GM23338 (cell line): Measurements from ENCODE around the gene CARNS1. TPM values are rescaled to one million over a fixed set of nuclear protein-coding genes. Genes with fewer than 3 reads are reported as not detected.

ENCODE experiments used
- CREB1 ChIP-seq: fragments of 250-450 bp; sonication (Bioruptor Pico); IDR thresholded peaks from 2 replicates; pipeline ENCODE4 v1.5.0; 2020; ENCODE audit warnings: low read depth, mild to moderate bottlenecking, moderate library complexity
- EZH2 ChIP-seq: fragments of 200-600 bp; sonication (generic); IDR thresholded peaks from one replicate; pipeline ENCODE4 v1.8.0; 2017; ENCODE audit warnings: antibody characterized with exemption, mild to moderate bottlenecking, low read depth; ENCODE audit not compliant: unreplicated experiment
- EZH2phosphoT487 ChIP-seq: fragments of 200-600 bp; sonication (generic); IDR thresholded peaks from one replicate; pipeline ENCODE4 v1.8.1; 2018; ENCODE audit warnings: antibody characterized with exemption; ENCODE audit not compliant: unreplicated experiment
- JUNB ChIP-seq: IDR thresholded peaks from one replicate; pipeline ENCODE4 v1.6.1; 2016; ENCODE audit warnings: antibody characterized with exemption; ENCODE audit not compliant: unreplicated experiment
- NANOG ChIP-seq: IDR thresholded peaks from 2 replicates; pipeline ENCODE4 v1.6.1; 2016; ENCODE audit warnings: antibody characterized with exemption, borderline replicate concordance
- STAT1 ChIP-seq: IDR thresholded peaks from one replicate; pipeline ENCODE4 v1.6.1; 2016; ENCODE audit warnings: antibody characterized with exemption; ENCODE audit not compliant: unreplicated experiment
- ZNF114 ChIP-seq: fragments of 250-450 bp; sonication (Bioruptor Pico); IDR thresholded peaks from 2 replicates; pipeline ENCODE4 v1.5.0; 2020; ENCODE audit warnings: mild to moderate bottlenecking, moderate library complexity
- ZNF462 ChIP-seq: fragments of 250-450 bp; sonication (Bioruptor Pico); IDR thresholded peaks from 2 replicates; pipeline ENCODE4 v1.5.0; 2020; ENCODE audit warnings: mild to moderate bottlenecking, moderate library complexity
- polyA plus RNA-seq: library from polyadenylated mRNA; unstranded; fragments of >200 nt; fragmentation: Nextera tagmentation; extraction: Ambion mirVana; gene quantifications from 2 replicates; pipeline ENCODE4 v1.2.1, GENCODE V29; 2016
- total RNA-seq: library from RNA; depleted of rRNA; stranded (reverse); fragments of >200 nt; shearing (Covaris generic); gene quantifications from 2 replicates; pipeline ENCODE4 v1.2.3, GENCODE V29; 2014
- TF ChIP-seq, protein P1 (sequence below): IDR thresholded peaks from 2 replicates; pipeline ENCODE4 v1.6.1; 2016; ENCODE audit warnings: antibody characterized with exemption
- TF ChIP-seq, protein P2 (sequence below), 2 experiments: fragments of 200-600 bp in 1 of 2; sonication (generic) in 1 of 2; conservative IDR thresholded peaks; 2 replicates each; pipeline versions ENCODE4 v1.5.1 to v1.6.1; 2016 to 2017; ENCODE audit warnings: antibody characterized with exemption in 2 of 2, low read depth in 2 of 2, mild to moderate bottlenecking in 2 of 2, moderate library complexity in 1 of 2

The CARNS1 gene
- total and polyA plus RNA-seq, 2 experiments from 2014 or later: 0.52 to 0.76 TPM

DNA sequence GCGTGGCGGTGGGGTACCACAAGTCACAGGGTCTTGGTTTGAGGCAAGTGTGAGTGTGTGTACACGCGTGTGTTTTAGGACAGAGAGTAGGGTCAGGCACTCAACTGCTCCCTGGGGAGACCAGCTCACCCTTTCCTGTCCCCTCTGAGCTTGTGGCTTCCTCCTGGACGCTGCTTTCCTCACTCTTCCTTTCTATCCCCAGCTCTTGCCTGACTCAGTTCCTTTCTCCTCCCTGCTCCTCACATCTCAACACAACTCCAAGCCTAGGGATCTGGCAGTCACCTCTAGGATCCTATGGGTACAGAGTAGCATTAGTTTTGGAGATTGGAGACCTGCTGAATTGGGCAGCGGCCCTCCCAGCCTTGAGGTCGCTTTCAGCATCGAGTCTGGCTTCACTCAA lies 46.2 kb upstream of the CARNS1 start (continued):
- TF ChIP-seq ZNF462 (CRISPR knock-in tag): no peak
- TF ChIP-seq, protein P1, sequence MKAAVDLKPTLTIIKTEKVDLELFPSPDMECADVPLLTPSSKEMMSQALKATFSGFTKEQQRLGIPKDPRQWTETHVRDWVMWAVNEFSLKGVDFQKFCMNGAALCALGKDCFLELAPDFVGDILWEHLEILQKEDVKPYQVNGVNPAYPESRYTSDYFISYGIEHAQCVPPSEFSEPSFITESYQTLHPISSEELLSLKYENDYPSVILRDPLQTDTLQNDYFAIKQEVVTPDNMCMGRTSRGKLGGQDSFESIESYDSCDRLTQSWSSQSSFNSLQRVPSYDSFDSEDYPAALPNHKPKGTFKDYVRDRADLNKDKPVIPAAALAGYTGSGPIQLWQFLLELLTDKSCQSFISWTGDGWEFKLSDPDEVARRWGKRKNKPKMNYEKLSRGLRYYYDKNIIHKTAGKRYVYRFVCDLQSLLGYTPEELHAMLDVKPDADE: no peak
- TF ChIP-seq, protein P2, sequence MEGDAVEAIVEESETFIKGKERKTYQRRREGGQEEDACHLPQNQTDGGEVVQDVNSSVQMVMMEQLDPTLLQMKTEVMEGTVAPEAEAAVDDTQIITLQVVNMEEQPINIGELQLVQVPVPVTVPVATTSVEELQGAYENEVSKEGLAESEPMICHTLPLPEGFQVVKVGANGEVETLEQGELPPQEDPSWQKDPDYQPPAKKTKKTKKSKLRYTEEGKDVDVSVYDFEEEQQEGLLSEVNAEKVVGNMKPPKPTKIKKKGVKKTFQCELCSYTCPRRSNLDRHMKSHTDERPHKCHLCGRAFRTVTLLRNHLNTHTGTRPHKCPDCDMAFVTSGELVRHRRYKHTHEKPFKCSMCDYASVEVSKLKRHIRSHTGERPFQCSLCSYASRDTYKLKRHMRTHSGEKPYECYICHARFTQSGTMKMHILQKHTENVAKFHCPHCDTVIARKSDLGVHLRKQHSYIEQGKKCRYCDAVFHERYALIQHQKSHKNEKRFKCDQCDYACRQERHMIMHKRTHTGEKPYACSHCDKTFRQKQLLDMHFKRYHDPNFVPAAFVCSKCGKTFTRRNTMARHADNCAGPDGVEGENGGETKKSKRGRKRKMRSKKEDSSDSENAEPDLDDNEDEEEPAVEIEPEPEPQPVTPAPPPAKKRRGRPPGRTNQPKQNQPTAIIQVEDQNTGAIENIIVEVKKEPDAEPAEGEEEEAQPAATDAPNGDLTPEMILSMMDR (conservative IDR thresholded peaks at IDR 0.05; ENCODE audit: low read depth in 2 of 2): no peak
- no peak for TF ChIP-seq NANOG
- TF ChIP-seq ZNF114 (CRISPR knock-in tag): no peak
- no peak for TF ChIP-seq CREB1 (CRISPR knock-in tag)
- TF ChIP-seq JUNB: no peak
- no peak for TF ChIP-seq STAT1
- TF ChIP-seq EZH2phosphoT487: no peak
- TF ChIP-seq EZH2: no peak
